Right lobe of liver (tissue), 4 donors: ENCODE data around the gene SLC25A3.
"Not testable (repeated sequence)": the region's sequence is repeated elsewhere in the genome, so short reads cannot be mapped to it uniquely, and the experiment has no call there.

Experiments used
- POLR2A ChIP-seq: fragments of 450-650 bp; IDR thresholded peaks from one replicate; pipeline ENCODE4 v1.6.1; 2017; ENCODE audit warnings: antibody characterized with exemption, mild to moderate bottlenecking
- TF ChIP-seq, protein P1 (sequence below), 4 donors: fragments of 200-600 bp in 3 of 4; fragments of 450-650 bp in 1 of 4; IDR thresholded peaks; one replicate each; pipeline versions ENCODE4 v1.5.1 to v1.8.0; 2016 to 2022; ENCODE audit warnings: antibody characterized with exemption in 4 of 4, mild to moderate bottlenecking in 2 of 4
- donor health status: DM: no; HTN: no; CAD: no.
- donor health status: DM: no; HTN: no; CAD: no.
- donor health status: DM: no; HTN: yes; CAD: no.

DNA sequence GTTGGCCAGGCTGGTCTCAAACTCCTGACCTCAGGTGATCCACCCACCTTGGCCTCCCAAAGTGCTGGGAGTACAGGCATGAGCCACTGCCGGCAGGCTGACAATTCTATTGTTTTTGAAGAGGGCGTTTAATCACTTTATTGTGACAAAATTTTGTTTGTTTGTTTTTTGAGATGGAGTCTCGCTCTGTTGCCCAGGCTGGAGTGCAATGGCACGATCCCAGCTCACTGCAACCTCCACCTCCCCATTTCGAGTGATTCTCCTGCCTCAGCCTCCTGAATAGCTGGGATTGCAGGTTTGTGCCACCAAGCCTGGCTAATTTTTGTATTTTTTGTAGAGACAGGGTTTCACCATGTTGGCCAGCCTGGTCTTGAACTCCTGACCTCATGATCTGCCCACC is 49.3 kb downstream of the SLC25A3 start:
- not testable (repeated sequence) for TF ChIP-seq POLR2A
- TF ChIP-seq, protein P1, sequence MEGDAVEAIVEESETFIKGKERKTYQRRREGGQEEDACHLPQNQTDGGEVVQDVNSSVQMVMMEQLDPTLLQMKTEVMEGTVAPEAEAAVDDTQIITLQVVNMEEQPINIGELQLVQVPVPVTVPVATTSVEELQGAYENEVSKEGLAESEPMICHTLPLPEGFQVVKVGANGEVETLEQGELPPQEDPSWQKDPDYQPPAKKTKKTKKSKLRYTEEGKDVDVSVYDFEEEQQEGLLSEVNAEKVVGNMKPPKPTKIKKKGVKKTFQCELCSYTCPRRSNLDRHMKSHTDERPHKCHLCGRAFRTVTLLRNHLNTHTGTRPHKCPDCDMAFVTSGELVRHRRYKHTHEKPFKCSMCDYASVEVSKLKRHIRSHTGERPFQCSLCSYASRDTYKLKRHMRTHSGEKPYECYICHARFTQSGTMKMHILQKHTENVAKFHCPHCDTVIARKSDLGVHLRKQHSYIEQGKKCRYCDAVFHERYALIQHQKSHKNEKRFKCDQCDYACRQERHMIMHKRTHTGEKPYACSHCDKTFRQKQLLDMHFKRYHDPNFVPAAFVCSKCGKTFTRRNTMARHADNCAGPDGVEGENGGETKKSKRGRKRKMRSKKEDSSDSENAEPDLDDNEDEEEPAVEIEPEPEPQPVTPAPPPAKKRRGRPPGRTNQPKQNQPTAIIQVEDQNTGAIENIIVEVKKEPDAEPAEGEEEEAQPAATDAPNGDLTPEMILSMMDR (IDR thresholded peaks at IDR 0.05): not testable (repeated sequence)
